Upper lobe of left lung (tissue), 4 donors: Measurements from ENCODE around the gene FBLIM1.

Experiments
- POLR2AphosphoS5 ChIP-seq, 2 donors: sonication (generic); formaldehyde crosslinking; IDR thresholded peaks; one replicate each; pipeline ENCODE4 v1.5.1; 2017; ENCODE audit warnings: antibody characterized with exemption in 2 of 2
- TF ChIP-seq, protein P1 (sequence below), 6 experiments: fragments of 450-650 bp in 4 of 6; fragments of 200-600 bp in 2 of 6; sonication (generic) in 2 of 6; IDR thresholded peaks; one replicate each; pipeline ENCODE4 v1.5.1; 2016 to 2019; ENCODE audit warnings: antibody characterized with exemption in 6 of 6

- TF ChIP-seq, protein P1, sequence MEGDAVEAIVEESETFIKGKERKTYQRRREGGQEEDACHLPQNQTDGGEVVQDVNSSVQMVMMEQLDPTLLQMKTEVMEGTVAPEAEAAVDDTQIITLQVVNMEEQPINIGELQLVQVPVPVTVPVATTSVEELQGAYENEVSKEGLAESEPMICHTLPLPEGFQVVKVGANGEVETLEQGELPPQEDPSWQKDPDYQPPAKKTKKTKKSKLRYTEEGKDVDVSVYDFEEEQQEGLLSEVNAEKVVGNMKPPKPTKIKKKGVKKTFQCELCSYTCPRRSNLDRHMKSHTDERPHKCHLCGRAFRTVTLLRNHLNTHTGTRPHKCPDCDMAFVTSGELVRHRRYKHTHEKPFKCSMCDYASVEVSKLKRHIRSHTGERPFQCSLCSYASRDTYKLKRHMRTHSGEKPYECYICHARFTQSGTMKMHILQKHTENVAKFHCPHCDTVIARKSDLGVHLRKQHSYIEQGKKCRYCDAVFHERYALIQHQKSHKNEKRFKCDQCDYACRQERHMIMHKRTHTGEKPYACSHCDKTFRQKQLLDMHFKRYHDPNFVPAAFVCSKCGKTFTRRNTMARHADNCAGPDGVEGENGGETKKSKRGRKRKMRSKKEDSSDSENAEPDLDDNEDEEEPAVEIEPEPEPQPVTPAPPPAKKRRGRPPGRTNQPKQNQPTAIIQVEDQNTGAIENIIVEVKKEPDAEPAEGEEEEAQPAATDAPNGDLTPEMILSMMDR (IDR thresholded peaks at IDR 0.05): no peak
- no peak for TF ChIP-seq POLR2AphosphoS5 (IDR thresholded peaks at IDR 0.05)
Observed at GRCh38 chr1:15767941-15768340, 9.3 kb downstream of the FBLIM1 start.
